ENCODE results near the gene CFAP97. TPM values are rescaled to one million over a fixed set of nuclear protein-coding genes. Genes with fewer than 3 reads are reported as not detected.
A peak's percentile ranks its signal among the peaks of the same experiment; 100 is the strongest.

Gene CFAP97
- total and polyA plus RNA-seq, 8 donors, result 25.7 to 46.0 (median 40.2) TPM

DNA sequence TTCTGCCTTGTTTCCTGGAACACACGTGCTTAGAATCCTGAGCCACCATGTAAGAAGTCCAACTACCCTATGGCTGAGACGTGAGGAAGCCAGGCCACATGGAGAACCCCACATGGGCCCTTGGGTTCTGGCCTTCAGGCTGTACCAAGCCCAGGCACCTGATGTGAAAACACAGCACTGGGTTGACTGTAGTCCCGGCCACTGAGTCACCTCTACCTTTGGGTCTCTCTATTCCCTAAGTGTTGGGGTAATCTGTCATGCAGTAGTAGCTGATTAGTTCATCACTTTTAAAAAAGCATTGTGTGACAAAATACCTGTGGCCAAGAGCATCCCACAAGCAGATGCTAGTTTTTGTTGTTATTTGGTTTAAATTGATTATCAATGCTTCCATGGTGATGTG, 24.3 kb downstream of the CFAP97 start:
- Histone ChIP-seq H3K36me3 (no peaks in the 10 kb centered on the region), H3K27me3 (no peaks in the 10 kb centered on the region), H3K9me3 (no peaks in the 10 kb centered on the region), H3K27ac (no peak overlapping the region), H3K4me3 (no peak overlapping the region), H3K4me1 (peaks cover 0 to 8% of the 10 kb centered on the region in 2 donors)
- no peak for TF ChIP-seq CTCF (IDR thresholded peaks at IDR 0.05)
- DNase-seq, result no peak
- intact Hi-C loops (cut with DNase I), result no loop called here
- no peak for ATAC-seq

GRCh38 chr4:185171373-185172071, 32.3 kb downstream of the CFAP97 start:
- ATAC-seq (no peak), DNase-seq (no peak)
- intact Hi-C loops (cut with DNase I), result no loop called here
- no peak for TF ChIP-seq CTCF (IDR thresholded peaks at IDR 0.05)
- Histone ChIP-seq H3K27me3 (no peaks in the 10 kb centered on the region), H3K27ac (no peak overlapping the region), H3K4me1 (no peaks in the 10 kb centered on the region), H3K4me3 (no peak overlapping the region), H3K9me3 (no peaks in the 10 kb centered on the region), H3K36me3 (peaks cover 0 to 29% of the 10 kb centered on the region in 2 donors)

GRCh38 chr4:185167234-185167633, 36.6 kb downstream of the CFAP97 start:
- Histone ChIP-seq H3K36me3 (peaks cover 0 to 44% of the 10 kb centered on the region in 2 donors), H3K27me3 (no peaks in the 10 kb centered on the region), H3K27ac (no peak overlapping the region), H3K4me3 (no peak overlapping the region), H3K9me3 (no peaks in the 10 kb centered on the region), H3K4me1 (peaks cover 0 to 3% of the 10 kb centered on the region in 2 donors)
- ATAC-seq (no peak), DNase-seq (no peak)
- intact Hi-C loops (cut with DNase I), result no loop called here
- no peak for TF ChIP-seq CTCF (IDR thresholded peaks at IDR 0.05)

DNA sequence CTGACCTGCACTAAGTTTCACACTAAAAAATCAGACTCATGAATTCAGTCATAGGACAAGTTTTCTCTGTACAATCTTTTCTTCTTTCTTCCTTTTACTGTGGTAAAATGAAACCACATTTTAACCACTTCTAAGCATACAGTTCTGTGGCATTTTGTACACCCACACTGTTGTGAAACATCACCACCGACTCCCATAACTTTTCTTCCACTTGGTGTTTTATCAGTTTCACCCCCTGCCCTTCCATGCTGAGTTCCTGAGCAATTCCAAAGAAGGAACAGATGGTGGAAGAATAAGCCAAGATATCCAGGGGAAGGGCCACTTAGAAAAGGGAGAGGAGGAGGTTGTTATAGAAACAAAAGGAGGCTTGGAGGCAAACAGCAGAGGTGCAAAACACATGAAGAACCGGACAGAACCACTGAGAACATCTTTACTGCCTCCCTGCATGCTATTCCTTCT, 38.2 kb downstream of the CFAP97 start:
- H3K36me3 ChIP-seq, result peaks cover 0 to 54% of the 10 kb centered on the region in 2 donors
- intact Hi-C loops (cut with DNase I), result no loop called here
- DNase-seq (peak in 1 of 4 donors; percentile 8), ATAC-seq (peak; percentile 36)
- no peak for TF ChIP-seq CTCF (IDR thresholded peaks at IDR 0.05)
- H3K9me3 ChIP-seq, result no peaks in the 10 kb centered on the region
- no peak overlapping the region for H3K27ac ChIP-seq
- H3K4me1 ChIP-seq, result peaks cover 0 to 3% of the 10 kb centered on the region in 2 donors
- no peaks in the 10 kb centered on the region for H3K27me3 ChIP-seq
- no peak overlapping the region for H3K4me3 ChIP-seq

GRCh38 chr4:185151296-185151695, 52.5 kb downstream of the CFAP97 start:
- Histone ChIP-seq H3K9me3 (no peaks in the 10 kb centered on the region), H3K36me3 (peaks cover 0 to 13% of the 10 kb centered on the region in 2 donors), H3K27me3 (no peaks in the 10 kb centered on the region), H3K4me1 (no peaks in the 10 kb centered on the region), H3K4me3 (no peak overlapping the region), H3K27ac (no peak overlapping the region)
- no peak for TF ChIP-seq CTCF (IDR thresholded peaks at IDR 0.05)
- DNase-seq, result no peak
- intact Hi-C loops (cut with DNase I), result no loop called here
- no peak for ATAC-seq
